EL (cell line): ENCODE data around the gene GAPDHS.
A peak's percentile ranks its signal among the peaks of the same experiment; 100 is the strongest.

Source experiments
- DNase-seq: peaks from one replicate; pipeline ENCODE4 v3.0.0-alpha.2; 2016

GAPDHS gene

GRCh38 chr19:35540356-35540927 is 7.2 kb downstream of the GAPDHS start:
- DNase-seq: no peak

DNA sequence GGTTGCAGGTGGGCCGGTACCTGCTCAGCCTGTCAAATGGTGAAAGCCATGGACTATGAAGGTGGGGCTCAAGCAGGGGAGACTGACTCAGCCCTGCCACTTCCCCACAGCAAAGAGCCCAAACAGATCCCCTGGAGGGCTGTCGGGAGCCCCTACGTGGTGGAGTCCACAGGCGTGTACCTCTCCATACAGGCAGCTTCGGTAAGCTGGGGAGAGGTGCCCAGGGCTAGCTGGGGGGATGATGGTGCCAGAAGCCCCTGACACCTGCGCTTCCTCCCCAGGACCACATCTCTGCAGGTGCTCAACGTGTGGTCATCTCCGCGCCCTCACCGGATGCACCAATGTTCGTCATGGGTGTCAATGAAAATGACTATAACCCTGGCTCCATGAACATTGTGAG is 9.0 kb downstream of the GAPDHS start:
- no peak for DNase-seq

DNA sequence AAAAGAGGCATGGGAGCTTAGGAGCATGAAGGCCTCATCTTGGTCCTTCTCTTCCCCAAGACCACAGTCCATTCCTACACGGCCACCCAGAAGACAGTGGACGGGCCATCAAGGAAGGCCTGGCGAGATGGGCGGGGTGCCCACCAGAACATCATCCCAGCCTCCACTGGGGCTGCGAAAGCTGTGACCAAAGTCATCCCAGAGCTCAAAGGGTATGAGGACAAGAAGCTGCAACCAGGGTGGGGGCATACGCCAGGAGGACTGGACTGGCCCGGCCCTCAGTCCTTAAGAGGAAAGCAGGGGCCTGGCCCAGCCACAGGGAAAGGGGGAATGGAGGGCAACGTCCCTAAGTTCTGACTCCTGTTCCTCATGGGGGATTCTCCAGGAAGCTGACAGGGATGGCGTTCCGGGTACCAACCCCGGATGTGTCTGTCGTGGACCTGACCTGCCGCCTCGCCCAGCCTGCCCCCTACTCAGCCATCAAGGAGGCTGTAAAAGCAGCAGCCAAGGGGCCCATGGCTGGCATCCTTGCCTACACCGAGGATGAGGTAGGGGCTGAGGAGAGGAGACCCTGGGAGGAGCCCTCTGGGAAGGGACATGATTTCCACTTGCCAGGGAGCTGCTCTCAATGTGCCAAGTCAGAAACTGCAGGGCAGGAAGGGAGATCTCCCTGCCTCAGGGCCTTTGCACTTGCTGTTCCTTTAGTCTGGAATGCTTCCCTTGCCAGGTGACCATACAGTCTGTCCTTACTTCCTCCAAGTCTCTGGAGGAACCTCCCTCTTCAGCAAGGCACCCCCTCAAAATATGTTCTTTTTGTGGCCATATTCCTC is 10.2 kb downstream of the GAPDHS start:
- DNase-seq: no peak

GRCh38 chr19:35544110-35544802 is 11.0 kb downstream of the GAPDHS start:
- no peak for DNase-seq

DNA sequence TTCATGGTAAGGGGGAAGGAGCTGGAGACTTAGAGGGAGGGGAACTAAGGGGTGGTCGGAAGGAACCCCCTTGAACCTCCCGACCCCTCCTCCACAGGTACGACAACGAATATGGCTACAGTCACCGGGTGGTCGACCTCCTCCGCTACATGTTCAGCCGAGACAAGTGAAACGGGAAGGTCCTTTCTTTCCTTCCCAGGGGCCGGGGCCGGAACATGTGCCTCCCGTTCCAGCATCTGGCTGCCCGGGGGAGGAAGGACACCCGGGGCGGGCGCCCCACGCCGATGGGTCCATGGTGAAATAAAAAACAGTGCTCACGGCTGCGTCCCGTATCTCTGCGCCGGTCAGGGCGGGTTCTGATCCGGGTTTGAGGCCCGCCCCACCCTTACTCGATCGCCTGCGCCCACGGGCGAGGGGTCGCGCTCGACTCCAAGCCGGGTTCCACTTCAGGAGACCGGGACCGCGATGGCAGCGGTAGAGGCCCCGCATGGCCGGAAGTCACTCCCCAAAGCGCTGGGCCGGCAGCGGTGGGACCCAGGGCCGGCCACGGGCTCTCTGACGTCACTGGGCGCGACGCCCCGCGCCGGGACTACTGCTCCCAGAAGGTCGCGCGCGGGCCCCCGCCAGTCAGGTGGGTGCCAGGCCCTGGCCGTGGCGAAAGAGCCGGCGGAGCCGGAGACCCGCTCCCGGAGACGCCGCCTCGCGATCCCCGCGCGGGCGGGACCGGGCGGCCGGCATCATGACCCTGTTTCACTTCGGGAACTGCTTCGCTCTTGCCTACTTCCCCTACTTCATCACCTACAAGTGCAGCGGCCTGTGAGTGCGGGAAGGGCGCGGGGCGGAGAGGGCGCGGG is 12.0 kb downstream of the GAPDHS start, which contains the start of gene TMEM147:
Gene TMEM147 (plus strand): TSS at position 626 of the 854 bp plus-strand sequence. CDS start 114 bp downstream, at position 740.
- DNase-seq: peak; percentile 85

- peak; percentile 43 for DNase-seq
These were observed 12.7 kb downstream of the GAPDHS start for GRCh38 chr19:35545855-35546381.

GRCh38 chr19:35546532-35546931 is 13.3 kb downstream of the GAPDHS start:
- DNase-seq: no peak

DNA sequence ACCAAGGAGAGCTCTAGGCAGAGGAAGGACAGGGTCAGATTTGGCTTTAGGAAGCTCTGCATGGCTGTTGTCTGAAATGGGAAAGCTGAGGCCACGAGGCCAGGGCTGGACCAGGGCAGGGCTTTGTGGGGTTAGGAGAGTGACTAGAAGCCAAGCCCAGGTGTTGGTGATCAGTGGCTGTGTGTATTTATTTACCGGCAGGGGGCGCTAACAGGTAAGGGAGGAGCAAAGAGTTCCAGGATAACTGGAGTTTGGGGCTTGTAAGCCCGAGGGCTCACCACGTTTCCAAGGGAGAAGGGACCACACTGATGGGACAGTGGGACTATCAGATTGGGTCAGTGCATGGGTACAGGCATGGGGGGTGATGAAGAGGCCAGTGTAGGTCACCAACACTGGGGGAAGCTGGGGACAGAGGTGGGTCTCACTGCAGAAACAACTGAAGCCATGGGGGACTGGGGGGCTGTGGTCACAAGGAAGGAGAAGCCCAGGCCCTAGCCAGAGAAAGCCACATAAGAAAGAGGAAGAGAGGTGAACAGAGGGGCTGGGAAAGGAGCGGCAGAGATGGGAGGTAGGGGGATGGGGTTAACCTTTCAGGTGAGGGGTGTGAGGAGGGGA is 16.0 kb downstream of the GAPDHS start:
- peak; percentile 70 for DNase-seq

DNA sequence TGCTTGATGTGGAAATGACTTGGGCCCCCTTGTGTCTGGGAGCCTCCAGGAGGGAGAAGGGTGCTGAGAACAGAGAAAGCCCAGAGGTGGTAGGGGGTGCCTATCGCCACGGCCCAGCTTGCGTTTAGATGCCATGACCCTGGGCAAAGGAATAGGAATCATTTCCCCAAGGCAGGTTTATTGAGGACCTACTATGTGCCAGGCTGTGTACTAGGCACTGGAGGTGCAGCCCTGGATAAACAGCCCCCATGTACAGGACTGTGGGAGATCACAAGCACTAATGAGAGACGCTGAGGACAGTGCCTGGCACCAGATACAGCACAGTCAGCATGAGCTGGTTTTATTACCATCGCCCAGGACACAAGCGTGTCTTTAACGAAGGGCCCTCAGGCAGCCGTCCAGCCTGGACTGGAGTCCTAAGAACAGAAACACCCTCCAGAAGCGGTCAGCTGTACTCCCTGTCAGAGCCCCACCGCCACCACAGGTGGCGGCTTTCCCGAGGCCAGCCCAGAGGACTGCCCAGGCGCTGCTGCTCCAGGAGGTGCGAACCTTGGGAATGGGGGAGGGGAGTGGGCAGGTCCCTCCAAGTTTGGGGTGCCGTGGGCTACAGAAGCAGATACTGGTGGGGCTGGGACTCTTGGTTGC is 16.7 kb downstream of the GAPDHS start:
- DNase-seq: no peak

GRCh38 chr19:35551091-35551810 is 18.0 kb downstream of the GAPDHS start:
- no peak for DNase-seq

- DNase-seq: no peak
These were observed 19.5 kb downstream of the GAPDHS start for GRCh38 chr19:35552534-35553384.

GRCh38 chr19:35553385-35554000 is 20.2 kb downstream of the GAPDHS start:
- no peak for DNase-seq

GRCh38 chr19:35554076-35554475 is 20.8 kb downstream of the GAPDHS start:
- no peak for DNase-seq

DNA sequence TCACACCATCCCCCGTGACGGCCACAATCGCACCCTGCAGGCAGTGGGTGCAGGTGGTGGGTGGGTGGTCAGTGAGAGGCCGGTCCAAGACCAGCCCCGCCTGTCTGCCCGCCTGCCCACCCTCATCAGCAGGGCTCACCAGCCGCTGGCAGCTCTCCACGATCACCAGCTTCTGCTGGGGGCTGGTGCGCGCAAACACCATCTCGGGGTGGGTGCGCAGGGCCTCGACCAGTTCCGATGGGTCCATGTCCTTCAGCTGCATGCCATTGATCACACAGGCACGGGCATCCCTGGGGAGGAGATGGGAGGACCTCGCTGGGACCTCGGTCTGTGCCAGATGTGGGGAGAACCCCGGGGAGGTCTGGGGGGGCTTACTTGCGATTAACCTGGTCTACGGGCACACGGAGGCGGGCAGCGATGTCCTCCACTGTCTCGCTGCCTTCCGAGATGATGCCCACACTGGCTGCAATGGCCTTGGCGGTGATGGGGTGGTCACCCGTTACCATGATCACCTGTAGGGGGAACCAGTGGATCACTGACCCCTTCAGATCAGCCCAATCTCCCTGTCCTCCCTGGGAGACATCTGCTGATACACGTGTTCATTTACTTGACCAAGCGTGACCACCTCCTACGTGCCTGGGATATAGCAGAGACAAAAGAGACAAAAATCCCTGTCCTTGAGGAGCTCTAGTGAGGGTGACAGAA is 22.2 kb downstream of the GAPDHS start:
- peak; percentile 49 for DNase-seq

- no peak for DNase-seq
These were observed 22.9 kb downstream of the GAPDHS start for GRCh38 chr19:35556025-35556590.

GRCh38 chr19:35556846-35557538 is 23.7 kb downstream of the GAPDHS start:
- no peak for DNase-seq

GRCh38 chr19:35557539-35558399 is 24.5 kb downstream of the GAPDHS start:
- peak; percentile 49 for DNase-seq
